Activated CD4-positive, alpha-beta T cell treated with anti-CD3 and anti-CD28 coated beads, Interleukin-2, amount 50 U/mL, for 24 hours (primary cell): Measurements from ENCODE around the gene MBD3L3.
"Not testable (repeated sequence)": the region's sequence is repeated elsewhere in the genome, so short reads cannot be mapped to it uniquely, and the experiment has no call there.

Experiments
- DNase-seq, 2 donors: peaks; one replicate each; pipeline ENCODE4 v3.0.0-alpha.2; 2020; ENCODE audit warnings: low read depth in 1 of 2, low spot score in 1 of 2

The MBD3L3 gene

DNA sequence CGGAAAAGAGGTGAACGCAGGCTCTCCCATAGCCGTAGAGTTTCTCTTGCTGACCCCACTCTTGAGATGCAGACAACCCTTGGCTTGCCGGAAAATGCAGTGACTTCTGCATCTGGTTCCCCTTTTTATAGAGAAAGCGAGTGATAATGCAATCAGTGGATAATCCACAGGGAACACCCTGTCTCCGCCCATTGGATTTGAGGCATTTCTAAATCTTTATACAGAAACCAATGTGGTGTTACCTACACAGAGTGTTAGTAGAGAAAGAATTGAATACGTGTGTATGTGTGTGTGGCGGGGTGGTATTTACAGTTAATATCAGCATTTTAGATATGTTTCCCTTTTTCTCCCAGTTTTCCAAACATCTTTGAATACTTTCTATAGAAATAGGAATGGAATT lies at the start of gene MBD3L3:
Gene MBD3L3, minus strand, starts transcription at position 101 of the 400 bp plus-strand sequence. Its CDS starts 71 bp downstream, at position 30.
- not testable (repeated sequence) for DNase-seq

DNA sequence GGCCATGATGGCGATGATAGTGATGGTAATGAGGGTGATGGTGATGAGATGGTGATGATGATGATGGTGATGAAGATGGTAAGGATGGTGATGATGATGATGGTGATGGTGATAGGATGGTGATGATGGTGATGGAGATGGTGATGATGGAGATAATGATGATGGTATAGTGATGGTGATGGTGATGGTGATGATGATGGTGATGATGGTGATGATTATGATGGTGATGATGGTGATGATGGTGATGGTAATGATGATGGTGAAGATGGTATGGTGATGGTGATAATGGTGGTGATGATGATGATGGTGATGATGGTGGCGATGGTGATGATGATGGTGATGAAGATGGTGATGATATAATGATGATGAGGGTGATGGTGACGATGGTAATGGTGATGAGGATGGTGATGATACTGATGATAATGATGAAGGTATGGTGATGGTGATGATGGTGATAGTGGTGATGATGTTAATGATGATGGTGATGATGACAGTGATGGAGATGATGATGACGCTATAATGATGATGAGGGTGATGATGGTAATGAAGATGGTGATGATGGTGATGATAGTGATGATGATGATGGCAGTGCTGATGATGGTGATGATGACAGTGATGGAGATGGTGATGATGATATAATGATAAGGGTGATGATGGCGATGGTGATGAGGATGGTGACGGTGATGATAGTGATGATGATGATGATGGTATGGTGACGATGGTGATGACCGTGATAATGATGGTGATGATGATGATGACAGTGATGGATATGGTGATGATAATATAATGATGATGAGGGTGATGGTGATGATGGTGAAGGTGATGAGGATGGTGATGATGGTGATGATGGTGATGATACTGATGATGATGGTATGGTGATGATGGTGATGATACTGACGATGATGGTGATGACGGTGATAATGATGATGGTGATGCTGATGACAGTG lies 48.5 kb upstream of the MBD3L3 start:
- no peak for DNase-seq

DNA sequence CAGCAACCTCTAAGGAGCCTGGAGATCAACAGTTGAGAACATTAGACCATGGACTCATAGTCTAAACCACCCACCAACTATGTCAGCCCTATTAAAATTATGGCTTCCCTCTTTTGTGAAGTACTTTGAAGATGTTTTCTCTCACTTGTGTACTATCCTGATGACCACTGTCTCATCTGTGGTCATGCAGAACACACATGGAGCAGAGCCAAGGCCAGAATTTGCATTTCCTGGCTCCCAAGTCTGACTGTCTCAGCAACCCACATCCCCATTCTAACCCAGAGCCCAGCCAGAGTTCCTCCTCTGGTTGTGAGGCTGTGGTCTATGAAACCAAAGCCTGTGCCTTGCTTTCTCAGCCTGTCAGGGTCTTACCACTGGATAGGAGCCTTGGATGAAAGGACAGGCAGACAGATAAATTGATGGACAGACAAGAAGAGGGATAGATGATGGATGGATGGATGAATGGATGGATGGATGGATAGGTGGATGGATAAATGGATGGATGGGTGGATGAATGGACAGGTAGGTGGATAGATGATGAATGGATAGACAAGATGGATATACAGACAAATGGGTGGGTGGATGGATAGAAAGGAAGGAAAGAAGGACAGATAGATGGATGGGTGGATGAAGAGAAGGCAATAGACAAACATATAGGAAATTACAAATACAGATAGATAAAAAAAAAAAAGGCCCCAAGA lies 46.4 kb upstream of the MBD3L3 start:
- DNase-seq = no peak

DNA sequence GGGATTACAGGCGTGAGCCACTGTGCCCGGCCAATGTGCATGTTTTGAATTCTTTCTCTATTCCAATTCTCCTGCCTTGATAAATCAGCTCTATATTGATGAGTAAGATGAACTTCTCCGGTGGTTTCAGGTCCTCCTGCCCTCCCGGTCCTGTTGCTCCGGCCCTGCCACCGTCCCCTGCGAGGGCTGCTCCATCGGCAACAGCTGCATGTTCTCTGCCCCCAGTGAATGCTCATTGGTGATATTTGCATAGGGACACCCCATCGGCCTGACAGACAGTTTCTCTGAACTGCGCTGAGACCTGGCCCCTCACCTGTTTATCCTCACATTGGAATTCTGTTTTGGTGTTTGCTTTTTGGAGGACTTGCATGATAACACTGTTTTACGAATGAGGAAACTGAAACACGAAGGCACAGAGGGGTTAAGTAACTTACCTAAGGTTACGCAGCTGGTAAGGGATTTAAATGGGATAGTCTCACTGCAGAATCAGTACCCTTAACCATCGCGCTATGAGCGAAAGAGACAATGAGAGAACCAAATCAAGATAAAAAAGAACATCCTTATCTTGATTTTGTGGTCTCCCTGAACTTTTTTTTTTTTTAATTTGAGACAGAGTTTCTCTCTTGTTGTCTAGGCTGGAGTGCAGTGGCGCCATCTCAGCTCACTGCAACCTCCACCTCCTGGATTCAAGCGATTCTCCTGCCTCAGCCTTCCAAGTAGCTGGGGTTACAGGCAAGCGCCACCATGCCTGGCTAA lies 43.2 kb upstream of the MBD3L3 start:
- no peak for DNase-seq

DNA sequence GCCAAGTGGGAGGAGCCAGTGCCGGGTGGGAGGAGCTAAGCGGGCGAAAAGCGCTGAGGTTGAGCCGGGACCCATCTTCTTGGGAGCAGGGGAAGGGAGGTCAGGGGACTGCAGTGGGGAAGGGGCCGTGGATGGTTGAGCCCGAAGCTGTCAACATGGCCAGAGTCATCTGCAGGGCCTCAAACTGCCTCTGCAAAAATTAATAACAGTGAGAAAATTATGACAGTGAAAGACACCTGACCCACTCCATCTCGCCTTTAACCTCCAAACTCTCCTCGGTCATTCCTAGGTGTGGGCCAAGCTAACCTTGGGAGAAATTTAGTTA lies 41.1 kb upstream of the MBD3L3 start:
- no peak for DNase-seq

DNA sequence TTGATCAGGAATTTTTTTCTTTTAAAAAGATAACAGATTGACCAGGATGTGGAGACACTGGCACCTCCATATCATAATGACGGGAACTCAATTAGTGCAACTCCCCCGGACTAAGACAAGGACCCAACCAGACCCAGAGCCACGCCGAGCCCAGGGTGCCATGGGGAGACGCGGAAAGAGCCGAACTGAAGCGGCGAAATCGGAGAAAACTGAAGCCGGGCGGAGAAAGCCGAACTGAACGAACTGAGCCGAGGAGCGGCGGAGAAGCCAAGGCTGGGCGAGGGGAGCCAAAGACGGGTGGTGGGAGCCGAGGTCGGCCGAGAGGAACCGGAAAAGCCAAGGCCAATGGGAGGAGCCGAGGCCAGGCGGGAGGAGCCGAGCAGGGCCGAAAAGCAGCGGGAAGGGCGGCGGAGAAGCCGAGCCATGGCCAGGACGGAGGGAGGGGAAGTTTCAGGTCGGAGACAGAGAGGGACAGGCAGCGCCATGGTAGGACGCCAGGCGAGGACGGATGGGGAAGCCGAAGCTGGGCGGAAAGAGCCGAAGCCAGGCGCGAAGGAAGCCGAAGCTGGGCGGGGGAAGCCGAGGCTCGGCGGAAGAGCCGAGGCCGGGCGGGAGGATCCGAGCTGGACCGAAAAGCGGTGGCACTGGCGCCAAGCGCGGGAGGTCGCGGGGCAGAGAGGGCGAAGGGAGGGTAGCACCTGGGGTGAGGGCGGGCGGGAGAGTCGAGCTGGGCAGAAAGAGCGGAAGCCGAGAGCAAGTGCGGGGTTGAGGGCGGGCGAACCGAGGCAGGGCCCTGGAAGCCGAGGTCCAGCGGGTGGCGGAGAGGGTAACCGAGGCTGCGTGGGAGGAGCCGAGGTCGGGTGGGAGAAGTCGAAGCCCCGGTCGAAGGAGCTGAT lies 40.5 kb upstream of the MBD3L3 start:
- peak; percentile 79 to 83 for DNase-seq

DNA sequence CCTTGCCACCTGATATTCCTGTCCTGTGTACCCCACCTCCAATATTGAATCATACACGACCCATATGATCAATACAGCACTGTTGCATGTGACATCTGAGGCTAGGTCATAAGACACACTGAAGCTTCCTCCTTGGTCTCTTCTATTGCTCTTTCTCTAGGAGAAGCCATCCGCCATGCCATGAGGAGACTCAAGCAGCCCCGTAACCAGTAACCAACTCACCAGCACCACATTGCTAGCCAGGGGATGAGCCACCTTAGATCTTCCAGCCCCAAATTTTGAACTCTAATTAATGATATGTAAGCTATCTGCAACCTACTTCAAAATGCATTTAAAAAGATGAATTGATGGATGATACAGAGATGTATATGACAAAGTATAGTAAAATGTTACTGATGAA lies 39.6 kb upstream of the MBD3L3 start:
- no peak for DNase-seq

DNA sequence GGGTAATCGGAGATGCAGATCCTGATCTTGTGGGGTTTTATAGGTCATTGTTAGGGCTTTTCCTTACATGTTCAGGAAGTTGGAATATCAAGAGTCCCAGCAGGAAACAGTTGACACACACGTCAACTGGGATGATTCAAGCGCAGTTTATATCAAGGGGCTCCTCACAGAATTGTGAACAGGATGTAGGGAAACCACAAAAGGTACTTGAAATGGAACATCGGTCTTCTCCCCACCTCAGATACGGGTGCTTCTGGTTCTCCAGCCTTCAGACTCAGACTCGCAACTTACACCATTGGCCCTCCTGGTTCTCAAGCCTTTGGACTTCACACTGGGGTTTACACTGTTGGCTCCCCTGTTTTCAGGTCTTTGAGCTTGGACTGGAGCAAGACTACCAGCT lies 30.5 kb upstream of the MBD3L3 start:
- no peak for DNase-seq

DNA sequence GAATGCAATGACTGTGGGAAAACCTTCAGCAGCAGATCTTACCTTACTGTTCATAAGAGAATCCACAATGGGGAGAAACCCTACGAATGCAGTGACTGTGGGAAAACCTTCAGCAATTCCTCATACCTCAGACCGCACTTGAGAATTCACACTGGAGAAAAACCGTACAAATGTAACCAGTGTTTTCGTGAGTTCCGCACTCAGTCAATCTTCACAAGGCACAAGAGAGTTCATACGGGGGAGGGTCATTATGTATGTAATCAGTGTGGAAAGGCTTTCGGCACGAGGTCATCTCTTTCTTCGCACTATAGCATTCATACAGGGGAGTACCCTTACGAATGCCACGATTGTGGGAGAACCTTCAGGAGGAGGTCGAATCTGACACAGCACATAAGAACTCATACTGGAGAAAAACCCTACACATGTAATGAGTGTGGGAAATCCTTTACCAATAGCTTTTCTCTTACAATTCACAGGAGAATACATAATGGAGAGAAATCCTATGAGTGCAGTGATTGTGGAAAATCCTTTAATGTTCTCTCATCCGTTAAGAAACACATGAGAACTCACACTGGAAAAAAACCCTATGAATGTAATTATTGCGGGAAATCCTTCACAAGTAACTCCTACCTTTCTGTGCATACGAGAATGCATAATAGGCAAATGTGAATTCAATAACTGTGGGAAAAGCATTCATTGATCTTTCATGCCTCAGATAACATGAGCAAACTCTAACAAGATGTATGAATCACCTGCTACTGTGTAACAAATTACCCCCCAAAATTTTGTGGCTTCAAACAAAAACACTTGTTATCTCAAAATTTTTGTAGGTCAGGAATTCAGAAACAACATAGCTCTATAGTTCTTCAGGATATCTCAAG lies 24.8 kb upstream of the MBD3L3 start:
- DNase-seq = no peak

DNA sequence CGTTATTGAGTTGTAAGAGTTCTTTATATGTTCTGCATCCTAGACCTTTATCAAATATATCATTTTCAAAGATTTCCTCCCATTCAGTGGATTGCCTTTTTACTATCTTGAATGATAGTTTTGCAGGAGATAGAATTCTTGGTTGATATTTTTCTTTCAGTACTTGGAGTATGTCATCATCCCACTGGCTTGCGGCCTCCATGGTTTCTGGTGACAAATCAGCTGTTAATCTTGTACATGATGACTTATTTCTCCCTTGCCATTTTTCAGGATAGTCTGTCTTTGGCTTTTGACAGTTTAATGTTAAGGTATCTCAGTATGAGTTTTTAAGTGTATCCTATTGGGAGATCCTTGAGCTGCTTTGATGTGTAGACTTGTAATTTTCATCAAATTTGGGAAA lies 19.5 kb upstream of the MBD3L3 start:
- DNase-seq = no peak

DNA sequence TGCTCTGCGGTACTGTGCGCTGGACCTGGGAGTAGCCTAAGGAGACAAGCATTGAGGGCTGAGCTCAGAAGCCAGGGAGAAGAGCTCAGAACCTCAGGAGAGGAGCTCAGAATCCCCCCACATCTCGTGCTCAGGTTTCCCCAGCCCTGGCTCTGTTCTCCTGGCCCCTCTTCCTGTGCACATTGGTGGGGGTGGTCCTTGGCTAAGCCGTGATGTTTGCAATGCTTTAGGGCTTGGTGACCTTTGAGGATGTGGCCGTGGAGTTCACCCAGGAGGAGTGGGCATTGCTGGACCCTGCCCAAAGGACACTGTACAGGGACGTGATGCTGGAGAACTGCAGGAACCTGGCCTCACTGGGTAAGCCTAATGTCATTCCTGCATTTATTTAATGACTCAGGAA lies 17.7 kb upstream of the MBD3L3 start:
- DNase-seq = no peak

DNA sequence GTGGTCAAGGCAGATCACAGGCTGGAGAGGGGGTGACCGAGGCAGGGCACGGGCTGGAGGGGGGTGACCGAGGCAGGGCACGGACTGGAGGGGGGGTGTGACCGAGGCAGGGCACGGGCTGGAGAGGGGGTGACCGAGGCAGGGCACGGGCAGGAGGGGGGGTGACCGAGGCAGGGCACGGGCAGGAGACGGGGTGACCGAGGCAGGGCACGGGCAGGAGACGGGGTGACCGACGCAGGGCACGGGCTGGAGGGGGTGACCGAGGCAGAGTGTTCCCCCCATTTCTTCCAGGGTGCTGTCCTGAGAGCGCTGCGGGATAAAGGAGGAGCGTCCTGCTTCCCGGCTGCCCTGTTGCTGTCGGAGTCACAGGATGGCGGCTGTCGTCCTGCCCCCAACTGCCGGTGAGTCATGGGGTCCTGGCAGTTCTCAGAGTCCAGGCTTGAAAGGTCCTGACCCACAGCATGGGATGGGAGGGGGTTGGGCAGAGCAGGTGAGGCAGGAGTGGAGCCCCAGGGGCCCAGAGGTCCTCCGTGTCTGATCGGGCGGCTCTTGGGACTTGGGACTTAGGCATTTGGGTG lies 16.3 kb upstream of the MBD3L3 start:
- no peak for DNase-seq

DNA sequence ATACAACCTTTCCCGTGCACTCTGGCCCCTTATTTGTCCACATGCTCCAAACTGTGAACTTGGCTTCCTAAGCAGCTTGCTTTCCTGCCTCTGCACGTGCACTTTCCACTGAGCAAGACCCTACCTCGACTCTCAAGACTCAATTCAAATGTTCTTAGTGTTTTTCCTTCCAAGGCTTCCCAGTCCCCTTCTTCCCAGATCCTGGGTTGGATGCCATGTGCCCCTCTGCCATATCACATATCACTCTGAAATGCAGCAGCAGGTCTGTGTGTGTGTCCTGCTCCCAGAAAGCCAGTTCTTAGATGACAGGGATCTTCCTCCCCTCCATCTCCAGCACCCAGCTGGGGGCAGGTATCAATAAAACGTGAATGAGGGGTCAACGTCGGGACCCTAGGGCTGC lies 14.1 kb upstream of the MBD3L3 start:
- DNase-seq = no peak

DNA sequence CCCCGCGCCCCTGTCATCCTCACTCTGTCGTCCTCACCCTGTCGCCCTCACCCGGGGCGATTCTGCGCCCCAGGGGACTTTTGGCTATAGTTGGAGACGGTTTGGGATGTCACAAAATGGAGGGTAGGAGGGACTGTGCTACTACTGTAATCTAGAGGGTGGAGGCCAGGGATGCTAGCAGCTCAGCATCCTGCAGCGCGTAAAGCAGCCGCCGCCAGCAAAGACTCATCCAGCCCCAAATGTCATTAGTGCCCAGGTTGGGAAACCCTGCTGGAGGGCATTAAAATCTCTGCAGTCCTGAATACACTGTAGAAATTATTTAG lies 11.4 kb upstream of the MBD3L3 start:
- DNase-seq = no peak

DNA sequence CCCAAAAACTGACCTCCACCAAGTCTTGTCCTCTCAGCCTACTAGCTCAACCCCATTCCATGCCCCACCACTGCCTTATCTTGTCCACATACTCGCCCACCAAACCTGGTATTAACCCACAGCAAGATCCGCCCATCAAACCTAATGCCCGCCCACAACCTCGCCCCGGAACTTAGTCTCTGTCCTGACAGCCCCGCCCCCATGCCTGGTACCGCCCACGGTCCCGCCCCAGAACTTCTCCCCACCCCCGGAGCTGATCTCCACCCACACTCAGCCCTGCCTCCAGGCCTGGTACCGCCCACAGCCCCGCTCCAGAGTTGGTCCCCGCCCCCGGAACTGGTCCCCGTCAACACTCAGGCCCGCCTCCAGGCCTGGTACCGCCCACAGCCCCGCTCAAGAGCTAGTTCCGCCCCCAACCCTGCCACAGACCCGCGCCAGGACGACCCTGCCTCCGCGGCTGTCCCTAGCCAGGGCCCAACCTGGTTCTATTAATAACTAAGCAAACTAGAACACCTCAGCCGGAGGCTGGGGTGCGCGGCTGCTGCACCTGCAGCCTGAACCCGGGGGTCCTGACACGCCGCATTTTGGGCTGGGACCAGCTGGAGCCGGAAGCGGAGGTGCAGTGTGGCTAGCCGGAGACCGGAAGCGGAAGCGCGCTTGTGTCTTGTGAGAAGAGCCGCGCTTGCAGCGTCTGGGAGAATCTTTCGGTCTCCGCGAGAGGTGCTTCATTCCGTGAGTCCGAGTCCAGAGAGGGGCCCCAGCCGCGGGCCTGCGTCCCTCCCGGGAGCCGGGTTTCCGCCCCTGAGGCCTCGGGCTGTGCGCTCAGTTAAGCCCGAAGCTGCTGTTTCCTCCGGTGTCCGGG lies 10.8 kb upstream of the MBD3L3 start, which contains the start of gene ZNF557:
Gene ZNF557, plus strand, starts transcription at position 662 of the 862 bp plus-strand sequence. CDS start 5,372 bp downstream, outside the sequence.
- DNase-seq = peak; percentile 96 to 99

DNA sequence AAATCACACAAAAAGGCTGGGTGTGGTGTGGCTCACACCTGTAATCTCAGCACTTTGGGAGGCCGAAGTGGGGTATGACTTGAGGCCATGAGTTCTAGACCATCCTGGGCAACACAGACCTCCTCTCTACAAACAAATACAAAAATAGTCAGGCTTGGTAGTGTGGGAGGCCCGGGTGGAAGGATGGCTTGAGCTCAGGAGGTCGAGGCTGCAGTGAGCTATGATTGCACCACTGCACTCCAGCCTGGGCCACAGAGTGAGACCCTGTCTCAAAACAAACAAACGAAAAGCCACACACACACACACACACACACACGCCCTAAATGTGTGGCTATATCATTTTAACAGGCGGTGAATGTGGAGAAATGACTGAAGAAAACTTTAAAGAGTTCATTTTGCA lies 10.1 kb upstream of the MBD3L3 start:
- DNase-seq = no peak

DNA sequence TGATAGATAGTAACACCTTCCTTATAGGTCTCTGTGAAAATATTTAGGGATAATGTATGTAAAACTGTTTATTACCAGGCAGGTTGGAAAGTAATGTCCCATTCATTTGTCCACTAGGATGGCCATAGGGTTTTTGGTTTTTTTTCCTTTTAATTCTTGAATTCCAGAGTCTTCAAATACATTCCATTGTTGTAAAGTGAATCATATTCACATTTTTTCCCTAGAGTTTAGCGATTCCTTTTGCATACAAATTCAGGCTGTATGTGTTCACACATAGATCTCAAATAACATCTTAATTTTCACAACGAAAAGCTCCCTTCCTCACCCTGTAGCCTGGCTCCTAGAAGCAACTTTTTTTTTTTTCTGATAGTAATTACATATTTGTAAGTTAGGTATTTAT lies 9.2 kb upstream of the MBD3L3 start:
- no peak for DNase-seq

DNA sequence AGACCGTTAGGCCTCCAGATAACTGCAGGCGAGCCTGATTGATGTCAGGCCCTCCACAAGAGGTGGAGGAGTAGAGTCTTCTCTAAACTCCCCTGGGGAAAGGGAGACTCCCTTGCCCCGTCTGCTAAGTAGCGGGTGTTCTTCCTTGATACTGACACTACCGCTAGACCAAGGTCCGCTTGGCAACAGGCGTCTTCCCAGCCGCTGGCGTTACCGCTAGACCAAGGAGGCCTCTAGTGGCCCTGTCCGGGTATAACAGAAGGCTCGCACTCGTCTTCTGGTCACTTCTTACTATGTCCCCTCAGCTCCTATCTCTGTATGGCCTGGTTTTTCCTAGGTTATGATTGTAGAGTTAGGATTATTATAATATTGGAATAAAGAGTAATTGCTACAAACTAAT lies 8.6 kb upstream of the MBD3L3 start:
- not testable (repeated sequence) for DNase-seq
